OCI-LY7 (cell line): Measurements from ENCODE around the gene FOLR1. TPM values are rescaled to one million over a fixed set of nuclear protein-coding genes. Genes with fewer than 3 reads are reported as not detected.

Experiments used
- BruUV-seq: library from RNA; stranded (reverse); fragments of 400-500 nt; replicated peaks from 2 replicates; lab custom pipeline; 2021; lab: Mats Ljungman, UMichigan
- CTCF ChIA-PET: fragments of 300-600 bp; sonication (Branson Sonifier 250); formaldehyde crosslinking; loops from one replicate; lab custom pipeline; 2022; ENCODE audit warnings: antibody characterized with exemption; ENCODE audit not compliant: unreplicated experiment; lab: Charles Lee
- POLR2A ChIA-PET: fragments of 300-600 bp; sonication (Branson Sonifier 250); formaldehyde crosslinking; loops from one replicate; lab custom pipeline; 2022; ENCODE audit warnings: antibody characterized with exemption; lab: Charles Lee
- DNase-seq: peaks from one replicate; pipeline ENCODE4 v3.0.0-alpha.2; 2015; ENCODE audit warnings: low spot score
- H2AFZ ChIP-seq: fragments of 200-600 bp; sonication (generic), shearing (Covaris generic); 2 replicates; pipeline ENCODE4 v1.6.1; 2014; ENCODE audit warnings: mild to moderate bottlenecking, antibody characterized with exemption, low read length, moderate library complexity
- H3K27ac ChIP-seq: fragments of 200-600 bp; sonication (generic); 2 replicates; pipeline ENCODE4 v1.5.1; 2014; ENCODE audit warnings: mixed run types, low read depth, mild to moderate bottlenecking, moderate library complexity, low read length, inconsistent platforms; ENCODE audit not compliant: poor library complexity, severe bottlenecking
- H3K36me3 ChIP-seq: fragments of 200-600 bp; sonication (generic); 2 replicates; pipeline ENCODE4 v1.6.1; 2014; ENCODE audit warnings: mild to moderate bottlenecking, antibody characterized with exemption, low read length, moderate library complexity, mixed read lengths; ENCODE audit not compliant: insufficient read depth
- H3K4me1 ChIP-seq: fragments of 200-600 bp; sonication (generic); 2 replicates; pipeline ENCODE4 v1.5.1; 2014; ENCODE audit warnings: mild to moderate bottlenecking, low read length; ENCODE audit not compliant: insufficient read depth, poor library complexity, severe bottlenecking
- H3K4me2 ChIP-seq: fragments of 200-600 bp; sonication (generic); 2 replicates; pipeline ENCODE4 v1.6.1; 2014; ENCODE audit warnings: mild to moderate bottlenecking, low read length
- H3K4me3 ChIP-seq: fragments of 200-600 bp; sonication (generic); 2 replicates; pipeline ENCODE4 v1.5.1; 2014; ENCODE audit warnings: mild to moderate bottlenecking, low read depth, low read length; ENCODE audit not compliant: poor library complexity, severe bottlenecking
- H3K79me2 ChIP-seq: fragments of 200-600 bp; sonication (generic); 2 replicates; pipeline ENCODE4 v1.6.1; 2016; ENCODE audit warnings: low read depth, mild to moderate bottlenecking, low read length, moderate library complexity, mixed read lengths; ENCODE audit not compliant: insufficient read depth
- H3K9me2 ChIP-seq: fragments of 200-600 bp; sonication (generic); 2 replicates; pipeline ENCODE4 v1.6.1; 2016; ENCODE audit warnings: mild to moderate bottlenecking, low read length, mixed read lengths; ENCODE audit not compliant: insufficient read depth
- H3K9me3 ChIP-seq: fragments of 200-600 bp; sonication (generic); 2 replicates; pipeline ENCODE4 v1.6.1; 2014; ENCODE audit warnings: mild to moderate bottlenecking, mixed run types, low read length, mixed read lengths
- H4K20me1 ChIP-seq: fragments of 200-600 bp; sonication (generic); 2 replicates; pipeline ENCODE4 v1.6.1; 2014; ENCODE audit warnings: mild to moderate bottlenecking, antibody characterized with exemption, low read length, moderate library complexity, mixed read lengths; ENCODE audit not compliant: insufficient read depth
- EZH2phosphoT487 ChIP-seq: fragments of 200-600 bp; sonication (generic); IDR thresholded peaks from 2 replicates; pipeline ENCODE4 v1.6.1; 2018; ENCODE audit warnings: low read depth, borderline replicate concordance, mild to moderate bottlenecking, mixed run types, antibody characterized with exemption, low read length, moderate library complexity, mixed read lengths
- intact Hi-C: fragments of 100-400 bp; cut with micrococcal nuclease; formaldehyde crosslinking; loops from one replicate; pipeline ENCODE4 v1.10.0; 2022; ENCODE audit not compliant: unreplicated experiment
- total RNA-seq, 2 experiments: library from RNA; depleted of rRNA in 1 of 2; stranded (reverse); fragments of >200 nt in 1 of 2; shearing (Covaris generic) in 1 of 2; gene quantifications; 2 replicates each; pipeline ENCODE4 v1.2.3, GENCODE V29; 2014 to 2022
- TF ChIP-seq, protein P1 (sequence below): fragments of 200-600 bp; sonication (generic); conservative IDR thresholded peaks from 2 replicates; pipeline ENCODE4 v1.5.1; 2014; ENCODE audit warnings: mild to moderate bottlenecking, antibody characterized with exemption, low read length, moderate library complexity, mixed read lengths

FOLR1 gene
- total RNA-seq, 2 experiments from 2014 or later: not detected

DNA sequence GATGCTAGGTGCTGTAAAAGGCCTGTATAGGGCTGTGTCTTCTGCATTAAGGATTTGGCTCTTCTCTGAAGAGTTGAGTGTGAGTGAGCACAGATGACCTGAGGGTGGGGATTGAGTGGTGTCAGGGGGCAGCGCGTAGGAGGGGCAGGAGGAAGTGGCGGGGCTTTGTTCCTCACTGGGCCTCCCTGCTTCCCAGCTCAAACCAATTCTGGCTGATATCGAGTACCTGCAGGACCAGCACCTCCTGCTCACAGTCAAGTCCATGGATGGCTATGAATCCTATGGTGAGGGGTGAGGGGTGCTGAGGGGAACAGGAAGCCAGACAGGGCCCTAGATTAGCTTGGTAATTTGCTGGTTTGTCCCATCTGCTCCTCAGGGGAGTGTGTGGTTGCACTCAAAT lies 43.0 kb downstream of the FOLR1 start:
- POLR2A ChIA-PET: no interaction called here
- DNase-seq: no peak
- no peaks in the 10 kb centered on the region for H3K9me3 ChIP-seq
- CTCF ChIA-PET: interaction anchor here (0.7 kb wide), 1 partner anchor 18 kb away, joined by 3 read pairs; the partner anchor contains the start of gene FOLR2
- no peaks in the 10 kb centered on the region for H4K20me1 ChIP-seq
- no peaks in the 10 kb centered on the region for H3K9me2 ChIP-seq
- H3K79me2 ChIP-seq: no peaks in the 10 kb centered on the region
- H3K27ac ChIP-seq: no peak overlapping the region
- H2AFZ ChIP-seq: no peak overlapping the region
- TF ChIP-seq, protein P1, sequence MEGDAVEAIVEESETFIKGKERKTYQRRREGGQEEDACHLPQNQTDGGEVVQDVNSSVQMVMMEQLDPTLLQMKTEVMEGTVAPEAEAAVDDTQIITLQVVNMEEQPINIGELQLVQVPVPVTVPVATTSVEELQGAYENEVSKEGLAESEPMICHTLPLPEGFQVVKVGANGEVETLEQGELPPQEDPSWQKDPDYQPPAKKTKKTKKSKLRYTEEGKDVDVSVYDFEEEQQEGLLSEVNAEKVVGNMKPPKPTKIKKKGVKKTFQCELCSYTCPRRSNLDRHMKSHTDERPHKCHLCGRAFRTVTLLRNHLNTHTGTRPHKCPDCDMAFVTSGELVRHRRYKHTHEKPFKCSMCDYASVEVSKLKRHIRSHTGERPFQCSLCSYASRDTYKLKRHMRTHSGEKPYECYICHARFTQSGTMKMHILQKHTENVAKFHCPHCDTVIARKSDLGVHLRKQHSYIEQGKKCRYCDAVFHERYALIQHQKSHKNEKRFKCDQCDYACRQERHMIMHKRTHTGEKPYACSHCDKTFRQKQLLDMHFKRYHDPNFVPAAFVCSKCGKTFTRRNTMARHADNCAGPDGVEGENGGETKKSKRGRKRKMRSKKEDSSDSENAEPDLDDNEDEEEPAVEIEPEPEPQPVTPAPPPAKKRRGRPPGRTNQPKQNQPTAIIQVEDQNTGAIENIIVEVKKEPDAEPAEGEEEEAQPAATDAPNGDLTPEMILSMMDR: no peak
- no peak for TF ChIP-seq EZH2phosphoT487
- peaks cover 85% of the 10 kb centered on the region for H3K36me3 ChIP-seq
- H3K4me2 ChIP-seq: no peak overlapping the region
- BruUV-seq: no TSS peak
- intact Hi-C loops: loop anchor here (5.0 kb wide), 1 partner anchor 197 kb away; the partner anchor contains the start of gene CLPB
- H3K4me1 ChIP-seq: no peaks in the 10 kb centered on the region
- H3K4me3 ChIP-seq: no peak overlapping the region

DNA sequence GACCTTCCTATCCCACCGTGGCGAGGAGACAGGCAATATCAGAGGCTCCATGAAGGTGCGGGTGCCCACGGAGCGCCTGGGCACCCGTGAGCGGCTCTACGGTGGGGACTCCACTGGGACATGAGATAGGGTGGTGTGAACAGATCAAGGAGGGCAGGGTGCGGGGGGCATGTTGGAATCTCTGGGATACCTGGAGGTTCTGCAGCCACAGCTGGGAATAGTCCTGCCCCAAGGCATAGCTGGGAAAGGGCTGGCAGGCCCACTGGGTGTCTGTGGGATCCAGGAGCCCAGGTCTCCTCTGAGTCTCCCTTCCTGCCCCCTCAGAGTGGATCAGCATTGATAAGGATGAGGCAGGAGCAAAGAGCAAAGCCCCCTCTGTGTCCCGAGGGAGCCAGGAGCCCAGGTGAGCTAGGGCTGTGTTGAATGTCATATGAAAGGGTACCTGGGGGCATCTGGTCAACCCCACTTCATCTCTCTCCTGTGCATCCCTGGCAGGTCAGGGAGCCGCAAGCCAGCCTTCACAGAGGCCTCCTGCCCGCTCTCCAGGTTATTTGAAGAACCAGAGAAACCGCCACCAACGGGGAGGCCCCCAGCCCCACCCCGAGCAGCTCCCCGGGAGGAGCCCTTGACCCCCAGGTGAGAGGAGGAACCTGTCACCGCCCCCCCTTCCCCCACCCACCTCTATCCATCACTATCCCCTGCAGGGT lies 43.6 kb downstream of the FOLR1 start:
- no peak overlapping the region for H3K4me2 ChIP-seq
- intact Hi-C loops: loop anchor here (5.0 kb wide), 1 partner anchor 197 kb away; the partner anchor contains the start of gene CLPB
- H3K4me1 ChIP-seq: no peaks in the 10 kb centered on the region
- TF ChIP-seq, protein P1: no peak
- TF ChIP-seq EZH2phosphoT487: no peak
- H2AFZ ChIP-seq: no peak overlapping the region
- BruUV-seq: no TSS peak
- POLR2A ChIA-PET: interaction anchor here (0.7 kb wide), 1 partner anchor 9 kb away, joined by 3 read pairs; no protein-coding TSS in a partner anchor
- no peaks in the 10 kb centered on the region for H3K9me2 ChIP-seq
- H3K27ac ChIP-seq: no peak overlapping the region
- H3K36me3 ChIP-seq: peaks cover 79% of the 10 kb centered on the region
- no peaks in the 10 kb centered on the region for H3K79me2 ChIP-seq
- no peaks in the 10 kb centered on the region for H4K20me1 ChIP-seq
- no peak overlapping the region for H3K4me3 ChIP-seq
- no peak for DNase-seq
- CTCF ChIA-PET: interaction anchor here (0.7 kb wide), 1 partner anchor 19 kb away, joined by 3 read pairs; the partner anchor contains the start of gene FOLR2
- no peaks in the 10 kb centered on the region for H3K9me3 ChIP-seq
